GM12873 (cell line): ENCODE data around the gene PNPLA2.

Experiments
- TF ChIP-seq, protein P1 (sequence below): IDR thresholded peaks from 2 replicates; pipeline ENCODE4 v1.5.1; 2012; ENCODE audit warnings: low read depth, mild to moderate bottlenecking, moderate library complexity, low read length, control low read depth; ENCODE audit not compliant: insufficient read depth; ENCODE audit errors: missing control alignments

The PNPLA2 gene

DNA sequence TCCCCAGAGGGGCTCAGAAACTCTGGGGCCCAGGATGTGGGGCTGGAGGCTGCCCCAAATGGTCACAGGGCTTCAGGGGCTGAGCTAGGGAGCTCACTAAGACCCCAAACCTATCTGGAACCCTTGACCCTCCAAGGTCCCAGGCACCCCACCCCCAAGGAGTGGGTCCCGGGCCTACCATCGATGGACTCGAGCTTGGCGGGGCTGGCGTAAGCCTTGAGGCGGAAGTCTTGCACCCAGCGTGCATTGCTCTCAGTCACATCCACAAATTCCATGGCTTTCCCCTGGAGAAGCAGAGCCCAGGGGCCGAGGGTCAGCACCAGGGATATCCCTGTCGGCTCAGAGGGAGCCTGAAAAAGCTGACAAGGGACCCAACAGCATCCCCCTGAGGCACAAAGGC, 44.9 kb upstream of the PNPLA2 start:
- TF ChIP-seq, protein P1, sequence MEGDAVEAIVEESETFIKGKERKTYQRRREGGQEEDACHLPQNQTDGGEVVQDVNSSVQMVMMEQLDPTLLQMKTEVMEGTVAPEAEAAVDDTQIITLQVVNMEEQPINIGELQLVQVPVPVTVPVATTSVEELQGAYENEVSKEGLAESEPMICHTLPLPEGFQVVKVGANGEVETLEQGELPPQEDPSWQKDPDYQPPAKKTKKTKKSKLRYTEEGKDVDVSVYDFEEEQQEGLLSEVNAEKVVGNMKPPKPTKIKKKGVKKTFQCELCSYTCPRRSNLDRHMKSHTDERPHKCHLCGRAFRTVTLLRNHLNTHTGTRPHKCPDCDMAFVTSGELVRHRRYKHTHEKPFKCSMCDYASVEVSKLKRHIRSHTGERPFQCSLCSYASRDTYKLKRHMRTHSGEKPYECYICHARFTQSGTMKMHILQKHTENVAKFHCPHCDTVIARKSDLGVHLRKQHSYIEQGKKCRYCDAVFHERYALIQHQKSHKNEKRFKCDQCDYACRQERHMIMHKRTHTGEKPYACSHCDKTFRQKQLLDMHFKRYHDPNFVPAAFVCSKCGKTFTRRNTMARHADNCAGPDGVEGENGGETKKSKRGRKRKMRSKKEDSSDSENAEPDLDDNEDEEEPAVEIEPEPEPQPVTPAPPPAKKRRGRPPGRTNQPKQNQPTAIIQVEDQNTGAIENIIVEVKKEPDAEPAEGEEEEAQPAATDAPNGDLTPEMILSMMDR: no peak

DNA sequence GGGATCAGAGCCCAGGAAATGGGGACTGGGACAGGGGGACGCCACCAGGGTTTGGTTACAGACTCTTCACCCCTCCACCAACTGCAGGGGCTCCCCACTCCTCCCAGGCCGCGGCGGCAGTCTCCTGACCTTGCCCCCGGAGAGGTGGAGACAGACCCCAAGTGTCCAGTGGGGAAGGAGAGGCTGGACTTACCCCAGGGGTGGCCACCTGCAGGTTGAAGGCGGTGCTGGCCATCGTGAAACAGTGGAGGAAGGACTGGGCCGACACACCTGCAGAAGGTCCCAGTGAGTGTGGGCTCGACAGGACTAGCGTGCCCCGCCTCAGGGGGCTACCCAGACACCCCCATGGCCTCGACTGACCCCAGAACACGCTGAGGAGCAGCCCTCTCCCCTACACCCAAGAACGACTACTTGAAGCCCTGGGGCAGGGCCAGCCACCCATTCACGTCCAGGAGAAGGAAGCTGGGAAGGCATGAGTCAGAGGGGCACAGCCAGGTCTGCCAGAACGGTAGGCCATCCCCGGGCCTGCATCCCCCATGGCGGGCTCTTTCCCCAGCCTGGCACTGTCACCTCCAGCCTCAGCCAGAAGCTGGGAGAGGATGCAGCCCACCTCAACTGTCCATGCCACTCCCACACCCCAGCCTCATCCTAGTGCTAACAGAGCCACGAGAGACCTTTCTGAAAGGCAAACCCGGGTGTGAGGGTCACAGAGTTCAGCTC, 43.7 kb upstream of the PNPLA2 start:
- TF ChIP-seq, protein P1: no peak

DNA sequence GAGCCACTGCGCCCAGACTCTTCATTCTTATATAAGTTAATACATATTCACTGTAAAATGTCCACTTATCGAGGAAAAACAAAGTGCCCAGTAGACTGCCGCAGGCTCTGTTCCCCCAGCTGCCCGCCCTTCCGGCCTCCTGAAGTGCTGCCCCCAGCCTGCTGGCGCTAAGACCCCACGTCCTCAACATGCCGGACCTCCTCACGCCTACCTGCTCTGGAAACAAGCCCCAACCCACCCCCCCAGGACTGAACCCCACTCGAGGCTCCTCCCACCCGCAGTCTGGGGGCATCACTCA, 42.5 kb upstream of the PNPLA2 start:
- TF ChIP-seq, protein P1: no peak

DNA sequence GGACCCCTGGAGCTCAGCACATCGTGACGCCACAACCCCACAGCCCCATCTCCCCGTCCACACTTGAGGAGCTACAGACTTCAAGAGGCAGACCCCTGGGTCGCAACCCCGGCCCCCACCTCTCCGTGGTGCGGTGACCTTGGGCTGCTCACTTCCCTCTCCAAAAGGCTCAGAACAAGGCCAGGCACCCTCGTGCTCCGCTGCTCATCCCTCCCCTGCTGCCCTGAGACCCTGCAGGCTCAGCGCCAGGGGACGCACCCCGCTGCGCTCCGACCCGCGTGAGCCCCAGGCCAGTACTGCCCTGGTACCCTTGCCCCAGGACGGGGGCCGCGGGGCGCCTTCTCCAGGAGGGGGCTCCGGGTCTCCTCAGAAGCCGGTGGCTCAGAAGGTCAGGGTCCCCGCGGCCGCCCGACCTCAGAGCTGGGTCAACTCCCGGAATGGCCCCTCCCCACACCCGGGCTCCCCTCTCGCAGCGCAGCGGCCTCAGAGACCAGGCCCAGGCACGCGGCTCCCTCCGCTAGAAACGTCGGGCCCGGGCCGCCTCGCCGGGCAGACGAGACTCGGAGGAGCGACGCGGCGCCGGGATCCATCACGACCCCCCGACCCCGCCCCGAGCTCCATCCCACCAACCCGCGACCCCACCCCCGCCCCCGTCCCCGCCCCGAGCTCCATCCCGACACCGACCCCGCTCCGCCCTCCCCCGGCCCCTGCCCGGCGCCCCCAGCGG, 42.0 kb upstream of the PNPLA2 start:
- TF ChIP-seq, protein P1: peak; percentile 1

DNA sequence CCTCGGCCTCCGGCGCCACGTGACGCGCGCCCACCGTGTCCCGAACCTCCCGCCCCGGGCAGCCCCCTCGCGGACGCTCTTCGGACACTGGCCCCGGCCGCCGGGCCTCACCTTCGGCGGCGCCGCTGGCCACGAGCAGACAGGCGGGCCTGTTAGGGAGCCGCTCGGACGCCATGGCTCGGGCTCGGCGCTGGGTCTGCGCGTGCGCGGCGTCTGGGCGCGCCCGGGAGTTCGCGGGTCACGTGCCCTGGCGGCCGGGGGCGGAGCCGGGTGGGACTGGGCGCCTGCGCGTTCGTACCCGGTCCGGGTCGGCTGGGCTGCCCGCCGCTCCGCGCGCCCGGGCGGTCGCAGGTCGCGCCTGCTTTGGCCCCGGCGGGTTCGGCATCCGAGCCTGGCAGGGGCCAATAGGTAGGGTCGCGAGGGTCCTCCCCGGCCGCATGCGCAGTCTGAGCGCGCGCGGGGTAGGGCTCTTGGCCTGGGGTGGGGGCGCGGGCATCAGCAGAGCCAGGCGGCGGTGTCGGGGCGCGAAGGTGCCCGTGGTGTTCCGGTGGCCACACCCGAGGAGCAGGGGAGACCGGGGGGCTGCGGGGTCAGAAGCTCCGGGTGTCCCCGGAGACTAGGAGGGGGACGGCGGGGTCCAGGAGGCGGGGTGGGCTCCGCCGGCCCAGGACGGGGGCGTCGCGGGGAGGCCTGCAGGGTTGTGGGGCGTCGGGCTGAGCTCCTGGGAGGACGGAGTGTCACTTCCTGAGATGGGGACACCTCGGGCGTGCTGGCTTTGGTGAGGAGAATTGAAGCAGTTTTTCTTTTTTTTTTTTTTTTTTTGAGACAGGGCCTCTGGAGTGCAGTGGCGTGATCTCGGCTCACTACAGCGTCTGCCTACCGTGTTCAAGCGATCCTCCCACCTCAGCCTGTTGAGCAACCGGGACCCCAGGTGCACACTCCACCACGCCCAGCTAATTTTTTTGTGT, 41.1 kb upstream of the PNPLA2 start, which contains the start of gene GATD1:
TSS of gene GATD1 (minus strand) at position 200 of the 968 bp plus-strand sequence. CDS start at position 175, 25 bp downstream.
- TF ChIP-seq, protein P1: no peak

DNA sequence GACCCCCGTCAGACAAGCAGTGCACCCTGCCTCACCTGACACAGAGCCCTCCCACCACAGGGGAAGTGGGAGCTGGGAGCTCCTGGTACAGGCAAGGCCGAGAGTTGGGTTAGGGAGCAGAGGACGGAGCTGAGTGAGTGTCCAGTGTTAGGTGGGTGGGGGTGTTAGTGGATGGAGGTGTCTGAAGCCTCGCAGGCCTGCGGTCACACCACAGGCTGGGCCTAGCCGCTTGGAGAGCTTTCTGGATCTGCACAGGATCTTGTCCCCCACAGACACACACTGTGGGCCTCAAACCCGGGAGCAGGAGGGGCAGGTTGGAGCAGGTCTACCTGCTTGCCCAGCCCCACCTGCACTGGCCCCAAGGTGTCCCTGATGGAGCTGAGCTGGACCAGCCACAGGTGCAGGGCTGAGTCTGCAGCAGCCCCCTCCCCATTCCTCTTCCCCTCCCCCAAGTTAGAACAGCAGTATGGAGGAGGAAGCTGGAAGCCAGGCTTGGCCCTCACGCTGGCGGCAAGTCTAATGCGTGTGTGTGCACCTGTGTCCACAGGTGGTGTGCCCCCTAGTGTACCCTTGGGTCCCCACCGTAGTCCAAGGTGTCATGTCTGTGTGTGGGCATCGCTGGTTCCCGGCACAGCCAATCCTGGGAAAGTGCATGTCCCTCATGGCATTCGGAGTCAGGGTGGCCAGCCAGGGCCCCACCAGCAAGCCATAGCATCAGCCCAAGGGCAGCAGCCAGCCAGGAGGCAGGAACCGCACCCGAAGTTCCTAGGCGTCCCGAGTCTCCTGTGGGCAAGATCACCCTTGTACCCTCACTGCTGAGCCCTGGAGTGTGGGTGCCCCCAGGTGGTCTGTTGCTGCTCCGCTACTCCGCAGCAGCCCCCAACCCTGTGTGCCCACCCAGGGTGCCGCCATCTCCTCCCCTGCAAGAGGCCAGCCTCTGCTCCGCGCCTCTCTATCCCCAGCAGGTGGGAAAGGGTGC, 39.4 kb upstream of the PNPLA2 start:
- TF ChIP-seq, protein P1: peak; percentile 4
